Measurements from ENCODE around the gene PRAC2. TPM values are rescaled to one million over a fixed set of nuclear protein-coding genes. Genes with fewer than 3 reads are reported as not detected.

PRAC2 gene
- total RNA-seq, 4 donors from 2014 or later, result not detected

DNA sequence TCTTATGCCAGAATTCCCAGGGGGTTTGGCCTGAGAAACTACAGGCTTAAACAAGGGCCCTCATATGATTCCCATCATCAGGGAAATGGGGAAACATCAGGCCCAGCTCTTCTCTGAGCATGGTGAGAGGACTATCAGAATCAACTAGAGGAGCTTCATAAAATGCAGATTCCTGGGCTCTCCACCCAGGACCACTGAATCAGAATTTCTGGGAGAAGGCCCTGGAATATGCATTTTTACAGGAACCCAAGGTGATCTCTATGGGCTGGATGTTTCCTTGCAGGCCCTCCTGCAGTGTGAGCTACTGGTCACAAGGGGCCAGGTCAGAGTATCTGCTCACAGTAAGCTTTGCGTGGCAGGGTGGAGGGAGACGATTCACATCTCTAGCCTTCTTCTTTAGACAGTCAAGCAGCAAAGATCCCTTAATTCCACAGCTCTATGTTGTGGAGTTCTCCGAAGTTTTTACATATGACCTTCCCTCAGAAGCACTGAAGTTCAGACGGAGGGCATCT lies 44.3 kb downstream of the PRAC2 start:
- no peak for DNase-seq
- H3K36me3 ChIP-seq, result no peaks in the 10 kb centered on the region
- H3K27me3 ChIP-seq, result peaks cover 0 to 99% (median 5%) of the 10 kb centered on the region in 4 donors
- H3K4me1 ChIP-seq, result no peaks in the 10 kb centered on the region
- intact Hi-C loops (cut with DNase I), result no loop called here
- H3K27ac ChIP-seq, result no peak overlapping the region
- no peaks in the 10 kb centered on the region for H3K9me3 ChIP-seq
- no peak for TF ChIP-seq CTCF (IDR thresholded peaks at IDR 0.05)
- no peak for TF ChIP-seq POLR2A (IDR thresholded peaks at IDR 0.05)
- 63 to 78% methylated on average over 3 to 4 of the region's 4 CpGs for WGBS, 2 donors
- H3K4me3 ChIP-seq, result no peak overlapping the region

DNA sequence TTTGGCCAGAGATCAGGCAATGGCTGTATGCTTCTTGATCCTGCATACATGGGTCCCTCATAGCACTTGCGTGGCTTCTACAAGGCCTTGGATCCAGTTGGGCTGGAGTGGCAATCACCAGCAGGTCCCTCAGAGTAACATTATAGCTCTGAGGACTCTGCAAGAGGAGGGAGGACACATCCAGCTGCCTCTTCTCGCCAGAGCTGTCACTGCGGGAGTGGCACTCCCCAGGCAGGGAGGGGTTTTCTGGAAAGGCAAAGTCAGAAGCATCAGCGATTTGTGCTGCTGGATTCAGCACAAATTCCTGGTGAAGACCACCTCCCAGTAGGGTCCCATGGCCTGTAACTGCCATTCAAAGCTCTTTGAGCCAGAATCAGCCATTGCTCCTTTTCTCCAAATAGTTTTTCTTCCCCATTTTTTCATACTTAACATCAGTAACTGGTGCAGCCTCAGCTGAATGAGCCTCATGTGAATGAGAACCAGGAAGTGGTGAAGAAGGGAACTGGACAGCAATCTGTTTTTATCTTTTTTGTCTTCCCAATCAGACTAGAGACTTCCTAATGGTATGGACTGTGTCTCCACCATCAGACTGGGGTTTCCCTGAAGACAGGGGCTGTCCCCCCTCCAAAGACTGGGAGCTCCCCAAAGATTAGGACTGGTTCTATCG lies 46.2 kb downstream of the PRAC2 start:
- H3K27me3 ChIP-seq, result peaks cover 0 to 97% (median 5%) of the 10 kb centered on the region in 4 donors
- intact Hi-C loops (cut with DNase I), result no loop called here
- H3K4me3 ChIP-seq, result no peak overlapping the region
- no peak for DNase-seq
- H3K4me1 ChIP-seq, result no peaks in the 10 kb centered on the region
- 77 to 89% methylated on average over 3 to 4 of the region's 5 CpGs for WGBS, 2 donors
- TF ChIP-seq POLR2A (IDR thresholded peaks at IDR 0.05) (no peak), CTCF (IDR thresholded peaks at IDR 0.05) (no peak)
- H3K9me3 ChIP-seq, result no peaks in the 10 kb centered on the region
- no peak overlapping the region for H3K27ac ChIP-seq
- H3K36me3 ChIP-seq, result no peaks in the 10 kb centered on the region

DNA sequence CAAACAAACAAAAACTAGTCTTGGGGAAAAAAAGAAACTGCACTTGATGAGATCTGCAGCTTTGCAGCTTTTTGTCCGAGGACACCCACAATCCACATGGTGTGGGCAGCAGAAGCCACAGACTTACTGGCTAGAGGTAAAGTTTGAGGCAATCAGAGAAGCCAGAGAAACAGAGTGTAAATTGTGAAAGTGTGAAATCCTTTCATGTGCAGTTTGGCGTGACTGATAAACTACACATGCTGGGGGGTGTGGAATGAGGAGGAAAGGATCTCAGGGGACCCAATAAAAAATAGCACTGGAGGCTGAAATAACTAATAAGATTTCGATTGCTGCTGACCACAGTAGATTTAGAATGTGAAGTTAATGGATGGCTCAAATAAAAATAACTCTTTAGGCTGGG lies 48.0 kb downstream of the PRAC2 start:
- WGBS, 2 donors, result 39 to 47% methylated on average over 3 of the region's 3 CpGs
- Histone ChIP-seq H3K4me3 (no peak overlapping the region), H3K9me3 (no peaks in the 10 kb centered on the region), H3K27ac (no peak overlapping the region), H3K4me1 (no peaks in the 10 kb centered on the region), H3K27me3 (peaks cover 0 to 96% (median 5%) of the 10 kb centered on the region in 4 donors), H3K36me3 (no peaks in the 10 kb centered on the region)
- intact Hi-C loops (cut with DNase I), result no loop called here
- TF ChIP-seq POLR2A (IDR thresholded peaks at IDR 0.05), result no peak
- no peak for TF ChIP-seq CTCF (IDR thresholded peaks at IDR 0.05)
- no peak for DNase-seq

- H3K4me3 ChIP-seq, result no peak overlapping the region
- intact Hi-C loops (cut with DNase I), result no loop called here
- no peaks in the 10 kb centered on the region for H3K9me3 ChIP-seq
- DNase-seq, result no peak
- H3K27me3 ChIP-seq, result peaks cover 0 to 94% (median 5%) of the 10 kb centered on the region in 4 donors
- no peaks in the 10 kb centered on the region for H3K4me1 ChIP-seq
- no peak overlapping the region for H3K27ac ChIP-seq
- 53 to 55% methylated on average over 3 of the region's 3 CpGs for WGBS, 2 donors
- TF ChIP-seq CTCF (IDR thresholded peaks at IDR 0.05) (no peak), POLR2A (IDR thresholded peaks at IDR 0.05) (no peak)
- no peaks in the 10 kb centered on the region for H3K36me3 ChIP-seq
These were observed 50.3 kb downstream of the PRAC2 start for GRCh38 chr17:48773245-48773644.

Small RNA genes within 50 kb of the gene (small RNA-seq; reads per million reads assigned to genes)
- gene AC091179.2, result 0 reads per million in 4 donors
- 0 to 0.09 (median 0) reads per million in 4 donors for gene COX6B1P2
- gene MIR3185, result 0 reads per million in 4 donors
- 0 reads per million in 4 donors for gene RF02132
- gene RF02133, result 0 reads per million in 4 donors
- gene RN7SL125P, result 0 reads per million in 4 donors

Other genes with a start within 250 kb of the PRAC2 start
- gene HOXB1, start 192.2 kb upstream of the PRAC2 start, total RNA-seq, result under 1 TPM in 1 of 4 donors, not detected in 3; 0.19 TPM
- gene HOXB2, start 178.1 kb upstream of the PRAC2 start, total RNA-seq, result 10 to 100 TPM in 3 of 4 donors, 1 to 10 TPM in 1; 9.2 to 24.2 (median 17.1) TPM
- 1 to 10 TPM in 3 of 4 donors, under 1 TPM in 1; 0.27 to 2.9 (median 1.8) TPM for gene HOXB4, start 144.8 kb upstream of the PRAC2 start, total RNA-seq
- 10 to 100 TPM in 1 of 4 donors, 1 to 10 TPM in 3; 2.5 to 11.1 (median 5.8) TPM for gene HOXB3, start 132.9 kb upstream of the PRAC2 start, total RNA-seq
- not detected for gene HOXB5, start 129.4 kb upstream of the PRAC2 start, total RNA-seq
- gene HOXB6, start 118.2 kb upstream of the PRAC2 start, total RNA-seq, result 1 to 10 TPM in 2 of 4 donors, not detected in 2; 1.3 to 3.1 TPM
- gene HOXB7, start 112.2 kb upstream of the PRAC2 start, total RNA-seq, result under 1 TPM in 2 of 4 donors, not detected in 2; 0.38 to 0.64 TPM
- not detected for gene HOXB8, start 107.9 kb upstream of the PRAC2 start, total RNA-seq
- gene HOXB9, start 96.8 kb upstream of the PRAC2 start, total RNA-seq, result not detected
- gene PRAC1, start 667 bp upstream of the PRAC2 start, total RNA-seq, result not detected
- gene HOXB13, start 5.6 kb downstream of the PRAC2 start, total RNA-seq, result not detected
- under 1 TPM in 1 of 4 donors, not detected in 3; 0.19 TPM for gene TTLL6, start 94.0 kb downstream of the PRAC2 start, total RNA-seq
- 100 to 1,000 TPM in 1 of 4 donors, 10 to 100 TPM in 3; 62.3 to 129 (median 79.4) TPM for gene CALCOCO2, start 107.8 kb downstream of the PRAC2 start, total RNA-seq
- gene ATP5MC1, start 169.6 kb downstream of the PRAC2 start, total RNA-seq, result 100 to 1,000 TPM; 111 to 210 (median 162) TPM
- gene UBE2Z, start 185.2 kb downstream of the PRAC2 start, total RNA-seq, result 10 to 100 TPM; 45.3 to 57.6 (median 53.3) TPM
- 10 to 100 TPM; 39.0 to 64.7 (median 60.4) TPM for gene SNF8, start 221.7 kb downstream of the PRAC2 start, total RNA-seq
- gene GIP, start 245.4 kb downstream of the PRAC2 start, total RNA-seq, result not detected

All from esophagus squamous epithelium (tissue), 5 donors.